PFSK-1 (cell line): Measurements from ENCODE around the gene RNPEPL1.

Experiments used
- FOXP2 ChIP-seq: optimal IDR thresholded peaks from 2 replicates; pipeline ENCODE3; 2011; ENCODE audit warnings: borderline replicate concordance, control low read depth, inconsistent platforms; ENCODE audit not compliant: insufficient read depth; ENCODE audit errors: extremely low read length, extremely low read depth
- POLR2AphosphoS5 ChIP-seq: IDR thresholded peaks from 2 replicates; pipeline ENCODE4 v1.6.1; 2012; ENCODE audit warnings: low read depth, mild to moderate bottlenecking, control low read depth, low read length, moderate library complexity
- REST ChIP-seq, 2 experiments: IDR thresholded peaks; 2 replicates each; pipeline versions ENCODE4 v1.6.1 to v1.8.0; 2011 to 2012; ENCODE audit warnings: low read depth in 2 of 2, low read length in 2 of 2, control low read depth in 1 of 2, inconsistent platforms in 1 of 2, mild to moderate bottlenecking in 1 of 2, moderate library complexity in 1 of 2; ENCODE audit not compliant: insufficient read depth in 1 of 2
- SIN3A ChIP-seq: IDR thresholded peaks from 2 replicates; pipeline ENCODE4 v1.6.1; 2012; ENCODE audit warnings: mild to moderate bottlenecking, low read length, moderate library complexity, borderline replicate concordance; ENCODE audit not compliant: insufficient read depth
- TAF1 ChIP-seq: IDR thresholded peaks from 2 replicates; pipeline ENCODE4 v1.6.1; 2012; ENCODE audit warnings: low read length, control low read depth, borderline replicate concordance; ENCODE audit not compliant: insufficient read depth

Gene RNPEPL1

GRCh38 chr2:240538031-240538780, 30.1 kb upstream of the RNPEPL1 start:
- no peak for TF ChIP-seq FOXP2
- TF ChIP-seq REST (IDR thresholded peaks at IDR 0.05; ENCODE audit: insufficient read depth in 1 of 2, low read depth in 2 of 2, low read length in 2 of 2): no peak
- TF ChIP-seq SIN3A: no peak
- TF ChIP-seq TAF1: no peak
- TF ChIP-seq POLR2AphosphoS5: no peak

GRCh38 chr2:240539906-240540305, 28.4 kb upstream of the RNPEPL1 start:
- TF ChIP-seq REST (IDR thresholded peaks at IDR 0.05; ENCODE audit: insufficient read depth in 1 of 2, low read depth in 2 of 2, low read length in 2 of 2): no peak
- TF ChIP-seq POLR2AphosphoS5: no peak
- TF ChIP-seq FOXP2: no peak
- no peak for TF ChIP-seq TAF1
- TF ChIP-seq SIN3A: no peak

GRCh38 chr2:240551288-240551687, 17.0 kb upstream of the RNPEPL1 start:
- TF ChIP-seq SIN3A: no peak

- no peak for TF ChIP-seq TAF1
- TF ChIP-seq SIN3A: no peak
- no peak for TF ChIP-seq POLR2AphosphoS5
- no peak for TF ChIP-seq FOXP2
Measured at GRCh38 chr2:240551811-240552210, 16.5 kb upstream of the RNPEPL1 start.

- no peak for TF ChIP-seq TAF1
- TF ChIP-seq REST (IDR thresholded peaks at IDR 0.05; ENCODE audit: insufficient read depth in 1 of 2, low read depth in 2 of 2, low read length in 2 of 2): no peak
- TF ChIP-seq FOXP2: no peak
- no peak for TF ChIP-seq POLR2AphosphoS5
- no peak for TF ChIP-seq SIN3A
Measured at GRCh38 chr2:240553956-240554480, 14.3 kb upstream of the RNPEPL1 start.

- TF ChIP-seq FOXP2 (no peak), POLR2AphosphoS5 (no peak), TAF1 (no peak), SIN3A (no peak), REST (IDR thresholded peaks at IDR 0.05; ENCODE audit: insufficient read depth in 1 of 2, low read depth in 2 of 2, low read length in 2 of 2) (no peak)
Measured at GRCh38 chr2:240554767-240555493, 13.4 kb upstream of the RNPEPL1 start.
